ENCODE measurements around the gene ADGRL3.

GRCh38 chr4:62023633-62024032, 823.5 kb downstream of the ADGRL3 start:
- TF ChIP-seq POLR2A (IDR thresholded peaks at IDR 0.05): no peak
- TF ChIP-seq CTCF (IDR thresholded peaks at IDR 0.05): no peak
